C4-2B (cell line): Measurements from ENCODE around the gene CHST8.

Experiments
- ZFX ChIP-seq: fragments of 450-650 bp; IDR thresholded peaks from 2 replicates; pipeline ENCODE4 v1.6.1; 2017
- TF ChIP-seq, protein P1 (sequence below): fragments of 450-650 bp; conservative IDR thresholded peaks from 2 replicates; pipeline ENCODE4 v1.5.1; 2017; ENCODE audit warnings: mild to moderate bottlenecking

DNA sequence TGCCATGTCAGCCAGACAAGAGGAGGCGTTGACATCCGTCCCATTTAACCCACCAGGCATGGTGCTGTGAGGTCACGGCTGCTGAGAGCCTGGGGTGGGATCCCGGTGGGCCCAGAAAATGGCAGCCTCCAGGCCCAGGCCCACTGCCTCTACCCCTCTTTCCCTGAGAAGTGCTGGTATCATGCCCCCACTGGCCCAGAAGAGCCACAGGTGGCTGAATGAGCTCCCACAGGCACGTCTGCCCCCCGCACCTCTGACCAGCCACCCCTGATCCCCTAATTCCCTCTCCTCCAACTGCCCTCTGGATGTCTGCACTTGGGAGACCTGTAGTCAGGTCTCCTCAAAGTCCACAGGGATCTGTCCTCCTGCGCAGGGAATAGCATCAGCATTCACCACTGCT is 137.6 kb downstream of the CHST8 start:
- TF ChIP-seq, protein P1, sequence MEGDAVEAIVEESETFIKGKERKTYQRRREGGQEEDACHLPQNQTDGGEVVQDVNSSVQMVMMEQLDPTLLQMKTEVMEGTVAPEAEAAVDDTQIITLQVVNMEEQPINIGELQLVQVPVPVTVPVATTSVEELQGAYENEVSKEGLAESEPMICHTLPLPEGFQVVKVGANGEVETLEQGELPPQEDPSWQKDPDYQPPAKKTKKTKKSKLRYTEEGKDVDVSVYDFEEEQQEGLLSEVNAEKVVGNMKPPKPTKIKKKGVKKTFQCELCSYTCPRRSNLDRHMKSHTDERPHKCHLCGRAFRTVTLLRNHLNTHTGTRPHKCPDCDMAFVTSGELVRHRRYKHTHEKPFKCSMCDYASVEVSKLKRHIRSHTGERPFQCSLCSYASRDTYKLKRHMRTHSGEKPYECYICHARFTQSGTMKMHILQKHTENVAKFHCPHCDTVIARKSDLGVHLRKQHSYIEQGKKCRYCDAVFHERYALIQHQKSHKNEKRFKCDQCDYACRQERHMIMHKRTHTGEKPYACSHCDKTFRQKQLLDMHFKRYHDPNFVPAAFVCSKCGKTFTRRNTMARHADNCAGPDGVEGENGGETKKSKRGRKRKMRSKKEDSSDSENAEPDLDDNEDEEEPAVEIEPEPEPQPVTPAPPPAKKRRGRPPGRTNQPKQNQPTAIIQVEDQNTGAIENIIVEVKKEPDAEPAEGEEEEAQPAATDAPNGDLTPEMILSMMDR: no peak
- TF ChIP-seq ZFX: no peak
